LoVo (cell line): ENCODE measurements around the gene SEMA4A.
"Not testable (repeated sequence)": the region's sequence is repeated elsewhere in the genome, so short reads cannot be mapped to it uniquely, and the experiment has no call there.

Experiments
- DNase-seq: peaks from one replicate; pipeline ENCODE4 v3.0.0-alpha.2; 2016; ENCODE audit warnings: low spot score

Gene SEMA4A

DNA sequence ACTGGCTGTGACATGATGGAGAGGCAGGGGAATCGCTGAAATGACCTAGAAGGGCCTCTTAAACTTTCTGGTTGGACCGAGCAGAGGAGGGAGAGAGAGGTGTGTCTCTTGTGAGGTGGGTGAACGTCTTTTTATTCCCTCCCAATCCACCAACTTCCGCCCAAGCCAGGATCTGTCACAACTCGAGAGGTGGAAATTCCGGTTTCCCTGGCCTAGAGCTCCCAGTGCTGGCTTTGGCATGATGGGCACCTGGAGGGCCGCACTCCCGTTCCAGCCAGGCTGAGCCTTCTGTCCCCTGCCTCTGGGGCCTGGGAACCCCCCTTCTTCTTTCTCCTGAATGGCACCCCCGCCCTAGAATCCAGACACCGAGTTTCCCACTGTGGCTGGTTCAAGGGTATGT is at the start of gene SEMA4A:
Gene SEMA4A (plus strand): TSS at position 224 of the 400 bp plus-strand sequence. CDS start 994 bp downstream, outside the sequence.
- no peak for DNase-seq

DNA sequence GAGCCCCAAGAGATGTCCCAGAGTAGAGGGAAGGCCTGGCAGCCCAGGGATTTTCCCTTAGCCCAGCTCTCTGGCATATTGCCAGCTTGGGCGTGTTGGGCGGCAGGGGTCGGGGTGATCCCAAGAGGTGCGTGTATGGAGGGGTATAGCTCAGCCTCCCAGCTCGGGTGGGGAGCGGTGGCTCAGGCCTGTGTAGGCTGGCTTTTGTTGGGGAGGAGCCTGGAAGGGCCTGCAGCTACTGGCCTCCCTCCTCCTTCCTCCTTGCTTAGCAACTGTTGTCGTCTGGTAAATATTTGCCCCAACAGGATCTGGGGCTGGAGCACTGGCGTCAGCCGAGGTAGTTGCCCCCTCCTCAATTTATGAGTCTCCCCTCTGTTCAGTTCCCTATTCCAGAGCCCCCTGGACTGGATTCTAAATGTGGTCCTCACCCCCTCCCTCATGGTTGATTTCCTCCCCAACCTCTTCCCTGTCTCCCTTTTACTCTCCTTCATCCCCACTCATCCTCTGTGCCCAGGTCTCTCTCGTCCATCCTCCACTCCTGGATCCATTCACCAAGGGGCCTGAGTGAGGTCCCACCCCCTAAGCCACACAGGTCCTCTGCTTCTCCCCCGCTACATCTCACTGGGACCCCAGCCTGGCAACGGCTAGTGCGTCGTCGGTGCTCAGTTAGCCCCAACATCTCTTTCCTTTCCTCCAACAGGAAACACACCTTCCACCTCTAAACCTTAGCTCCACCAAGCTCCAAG is 49.1 kb upstream of the SEMA4A start:
- DNase-seq: peak; percentile 20

DNA sequence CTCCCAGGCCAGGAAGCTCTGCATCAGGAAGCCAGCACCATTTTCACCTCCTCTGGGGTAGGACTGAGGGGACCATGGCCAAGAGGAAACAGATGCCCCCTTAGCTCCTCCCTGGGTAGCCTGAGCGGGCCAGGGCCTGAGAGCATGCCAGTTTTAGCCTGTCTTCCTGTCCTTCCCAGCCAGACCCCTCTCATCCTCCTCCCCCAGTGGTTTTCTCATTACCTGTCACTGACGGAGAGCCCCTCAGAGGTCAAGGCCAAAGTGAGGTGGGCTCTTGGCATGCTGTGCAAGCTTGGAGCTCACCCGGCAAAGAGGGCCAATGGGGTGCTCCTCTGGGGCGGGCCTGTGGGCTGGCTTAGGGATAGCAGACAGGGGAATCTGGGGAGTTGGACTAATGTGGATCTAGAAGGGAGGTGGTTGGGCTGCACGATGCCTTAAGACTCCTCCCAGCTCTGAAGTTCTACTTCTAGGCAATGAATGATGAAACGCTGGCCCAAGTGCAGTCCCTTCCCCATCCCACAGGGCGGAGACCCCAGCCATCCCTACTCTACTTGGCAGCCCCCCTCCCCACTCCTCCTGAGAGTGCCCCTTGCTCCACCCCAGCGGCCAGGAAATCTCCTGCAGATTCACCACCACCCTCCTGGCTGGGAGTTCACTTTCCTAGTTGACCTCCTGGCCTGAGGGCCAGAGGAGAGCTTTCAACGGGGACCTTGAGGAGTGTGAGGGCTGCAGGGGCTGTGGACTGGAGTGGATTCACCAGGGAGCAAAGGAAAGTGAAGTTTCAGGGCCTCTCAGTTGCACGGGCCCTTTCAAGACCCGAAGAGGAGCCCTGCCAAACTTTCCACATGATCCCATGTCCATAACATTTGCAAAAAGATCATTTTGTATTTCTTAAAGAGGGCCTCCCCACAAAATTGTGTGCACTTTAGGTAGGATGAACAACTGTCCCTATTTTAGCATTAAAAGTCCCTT is 48.2 kb upstream of the SEMA4A start:
- DNase-seq: no peak

DNA sequence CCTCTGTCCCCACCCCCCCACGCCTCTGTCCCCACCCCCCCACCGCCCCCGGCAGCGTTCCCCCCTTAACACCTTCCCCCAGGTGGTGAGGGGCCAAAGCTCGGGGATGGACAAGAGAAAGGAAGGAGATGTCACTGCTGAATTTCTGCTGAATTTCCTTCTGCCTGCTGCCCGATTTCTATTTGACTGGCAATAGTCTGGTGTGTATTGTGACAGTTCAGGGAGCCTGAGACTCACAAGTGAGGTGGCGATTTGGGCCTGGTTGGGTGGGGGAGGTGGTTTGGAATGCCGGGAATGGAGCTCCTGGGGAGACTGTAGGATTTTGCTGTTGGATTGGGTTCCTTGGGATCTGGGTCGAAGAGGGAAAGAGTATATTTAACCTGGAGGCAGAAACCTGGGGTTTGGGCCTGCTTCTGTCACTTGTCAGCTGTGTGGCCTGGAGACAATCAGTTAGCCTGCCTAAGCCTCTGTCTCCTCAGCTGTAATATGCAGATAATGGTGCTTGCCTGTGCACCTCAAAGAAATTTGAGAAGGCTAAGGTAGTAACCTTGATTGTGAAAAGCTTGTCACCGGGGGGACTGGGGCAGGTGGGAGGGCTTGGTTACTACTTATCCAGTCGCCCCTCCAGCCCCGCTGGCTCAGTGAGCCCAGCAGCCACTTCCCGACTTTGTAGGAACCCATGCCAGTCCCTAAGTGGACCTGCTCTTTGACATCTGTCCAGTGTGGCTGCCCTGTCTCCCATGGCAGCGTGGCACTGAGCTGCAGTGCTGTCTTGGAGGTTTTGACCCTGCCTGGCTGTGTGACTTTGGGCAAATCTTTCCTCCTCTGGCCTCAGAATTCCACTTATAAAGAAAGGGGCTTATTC is 46.5 kb upstream of the SEMA4A start:
- DNase-seq: no peak

DNA sequence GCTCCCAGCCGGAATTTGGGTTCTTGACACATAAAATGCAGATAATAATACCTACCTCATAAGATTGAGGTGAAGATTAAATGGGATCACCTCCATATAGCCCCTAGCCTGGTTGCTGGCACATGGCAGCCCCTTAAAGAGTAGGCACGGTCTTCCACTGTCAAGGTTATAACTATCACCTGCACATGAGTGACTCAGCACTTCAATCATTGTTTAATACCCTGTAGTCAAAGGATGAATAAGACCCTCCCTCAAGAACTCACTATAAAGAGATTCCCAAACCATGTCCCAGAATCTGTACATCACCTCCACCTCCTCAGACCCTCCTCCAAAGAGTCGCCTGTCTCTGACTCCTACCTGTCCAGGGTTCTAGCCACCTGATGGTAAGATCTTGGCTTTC is 45.3 kb upstream of the SEMA4A start:
- DNase-seq: no peak

DNA sequence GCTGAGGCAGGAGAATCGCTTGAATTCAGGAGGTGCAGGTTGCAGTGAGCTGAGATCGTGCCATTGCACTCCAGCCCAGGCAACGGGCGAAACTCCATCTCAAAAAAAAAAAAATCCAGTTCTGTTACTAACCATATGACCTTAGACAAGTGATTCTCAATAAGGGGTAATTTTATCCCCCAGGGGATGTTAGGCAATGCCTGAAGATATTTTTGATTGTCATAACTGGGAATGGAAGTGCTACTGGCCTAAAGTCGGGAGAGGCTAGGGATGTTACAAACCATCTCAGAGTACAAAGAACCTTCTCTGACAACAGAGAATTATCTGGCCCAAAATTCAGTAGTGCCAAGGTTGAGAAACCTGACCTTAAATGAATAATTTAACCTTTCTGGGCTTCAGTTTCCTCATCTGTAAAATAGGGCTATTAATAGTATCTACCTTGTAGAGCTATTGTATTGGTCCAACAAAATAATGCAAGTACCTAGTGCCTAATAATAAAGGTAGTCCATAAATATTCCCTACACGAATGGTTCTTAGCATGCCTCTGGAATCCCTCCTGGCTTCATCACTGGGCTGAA is 44.6 kb upstream of the SEMA4A start:
- DNase-seq: no peak

DNA sequence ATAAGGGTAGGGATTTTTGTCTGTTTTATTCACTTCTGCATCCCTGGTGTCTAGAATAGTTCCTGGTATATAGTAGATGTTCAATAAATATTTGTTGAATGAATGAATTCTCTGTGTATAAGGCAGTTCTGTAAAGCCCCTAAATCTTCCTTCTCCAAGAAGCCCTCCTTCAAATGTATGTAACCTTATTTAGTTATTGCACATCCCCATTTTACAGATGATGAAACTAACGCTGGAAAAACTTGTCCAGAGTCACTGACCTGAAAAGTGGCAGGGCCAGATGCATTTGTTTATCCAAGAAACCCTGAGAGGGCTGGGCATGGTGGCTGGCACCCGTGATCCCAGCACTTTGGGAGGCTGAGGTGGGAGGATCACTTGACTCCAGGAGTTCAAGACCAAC is 43.1 kb upstream of the SEMA4A start:
- DNase-seq: no peak

DNA sequence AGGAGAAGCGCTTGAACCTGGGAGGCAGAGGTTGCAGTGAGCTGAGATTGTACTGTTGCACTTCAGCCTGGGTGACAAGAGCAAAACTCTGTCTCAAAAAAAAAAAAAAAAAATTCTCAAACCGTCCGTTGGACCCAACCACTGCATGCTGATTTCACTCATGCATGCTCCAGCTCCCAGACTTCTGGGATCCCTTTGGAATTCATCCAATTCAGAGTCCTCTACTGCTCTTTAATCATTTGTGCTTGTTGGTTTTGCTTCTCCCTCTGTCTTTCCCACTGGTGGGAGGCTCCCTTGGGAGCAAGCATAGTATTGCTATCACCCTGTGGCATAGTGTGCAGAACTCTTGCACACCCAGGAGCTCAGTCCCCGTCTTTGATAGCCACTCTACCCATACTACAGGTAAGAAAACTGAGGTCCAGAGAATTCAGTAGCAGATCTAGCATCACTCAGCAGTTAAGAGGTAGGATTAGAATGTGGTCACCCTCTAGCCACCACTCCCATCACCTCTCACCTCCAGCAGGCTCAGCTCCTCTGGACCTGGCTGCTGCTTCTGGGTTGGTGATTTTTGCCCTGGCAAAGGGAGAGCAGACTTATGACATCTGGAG is 41.9 kb upstream of the SEMA4A start:
- no peak for DNase-seq

DNA sequence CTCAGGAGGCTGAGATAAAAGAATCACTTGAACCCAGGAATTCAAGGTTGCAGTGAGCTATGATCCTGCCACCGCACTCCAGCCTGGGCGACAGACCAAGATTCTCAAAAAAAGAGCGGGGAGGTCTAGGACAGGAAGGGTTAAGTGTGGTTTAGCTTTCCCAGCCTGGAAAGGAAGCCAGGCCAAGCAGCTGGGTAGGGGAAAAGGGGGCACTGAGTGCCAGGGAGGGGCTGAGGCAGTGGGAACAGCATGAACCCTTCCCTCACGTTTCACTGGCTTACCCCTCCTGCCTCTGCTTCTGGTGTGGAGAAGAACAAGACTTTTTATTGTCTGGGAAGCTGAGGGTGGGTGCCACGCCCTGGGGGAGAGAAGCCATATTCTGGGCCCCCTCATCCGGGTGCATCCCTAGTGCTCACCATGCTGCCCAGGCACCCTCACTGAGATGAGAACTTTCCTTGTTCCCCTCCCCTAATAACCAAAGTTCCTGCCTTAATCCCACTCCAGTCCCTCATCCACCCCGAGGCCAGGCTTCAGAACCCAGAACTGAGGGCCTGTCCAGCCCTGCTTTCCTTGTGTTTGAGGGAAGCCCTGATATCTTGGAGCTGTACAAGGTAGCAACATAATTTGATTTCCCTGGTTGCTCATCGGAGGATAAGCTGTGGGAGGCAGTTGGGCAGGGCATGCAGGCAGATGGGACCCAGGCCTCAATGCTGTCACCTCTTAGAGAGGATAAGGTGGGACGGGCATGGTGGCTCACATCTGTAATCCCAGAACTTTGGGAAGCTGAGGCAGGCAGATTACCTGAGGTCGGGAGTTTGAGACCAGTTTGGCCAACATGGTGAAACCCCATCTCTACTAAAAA is 40.9 kb upstream of the SEMA4A start:
- DNase-seq: no peak

DNA sequence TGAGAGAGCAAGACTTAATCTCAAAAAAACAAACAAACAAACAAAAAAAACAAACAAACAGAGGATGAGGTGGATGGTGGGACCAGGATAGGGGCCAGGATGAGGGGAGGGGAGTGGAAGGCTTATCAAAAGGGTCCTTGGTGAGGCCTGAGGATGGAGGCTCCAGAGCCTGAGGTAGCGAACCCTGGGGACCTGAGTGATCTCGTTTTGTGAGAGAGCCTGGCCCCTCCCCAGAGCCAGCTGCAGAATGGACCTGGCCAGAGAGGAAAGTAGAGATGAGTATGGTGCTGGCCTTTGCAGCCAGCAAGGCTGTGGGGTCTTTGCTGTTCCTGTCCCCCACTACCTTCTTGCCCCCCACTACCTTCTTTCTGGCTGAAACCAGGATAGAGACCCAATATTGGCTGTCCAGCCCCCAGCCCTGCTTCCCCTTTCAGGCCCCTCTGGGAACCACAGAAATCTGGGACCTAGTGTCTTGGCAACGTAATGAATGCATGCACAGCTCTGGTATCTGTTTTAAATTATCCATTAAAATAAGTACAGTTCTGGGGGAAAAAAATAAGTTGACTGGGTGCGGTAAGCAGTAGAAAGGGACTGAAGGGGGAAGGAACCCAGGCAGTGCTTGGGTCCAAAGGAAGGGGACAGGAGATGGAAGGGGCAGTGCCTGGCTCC is 40.0 kb upstream of the SEMA4A start:
- DNase-seq: no peak

DNA sequence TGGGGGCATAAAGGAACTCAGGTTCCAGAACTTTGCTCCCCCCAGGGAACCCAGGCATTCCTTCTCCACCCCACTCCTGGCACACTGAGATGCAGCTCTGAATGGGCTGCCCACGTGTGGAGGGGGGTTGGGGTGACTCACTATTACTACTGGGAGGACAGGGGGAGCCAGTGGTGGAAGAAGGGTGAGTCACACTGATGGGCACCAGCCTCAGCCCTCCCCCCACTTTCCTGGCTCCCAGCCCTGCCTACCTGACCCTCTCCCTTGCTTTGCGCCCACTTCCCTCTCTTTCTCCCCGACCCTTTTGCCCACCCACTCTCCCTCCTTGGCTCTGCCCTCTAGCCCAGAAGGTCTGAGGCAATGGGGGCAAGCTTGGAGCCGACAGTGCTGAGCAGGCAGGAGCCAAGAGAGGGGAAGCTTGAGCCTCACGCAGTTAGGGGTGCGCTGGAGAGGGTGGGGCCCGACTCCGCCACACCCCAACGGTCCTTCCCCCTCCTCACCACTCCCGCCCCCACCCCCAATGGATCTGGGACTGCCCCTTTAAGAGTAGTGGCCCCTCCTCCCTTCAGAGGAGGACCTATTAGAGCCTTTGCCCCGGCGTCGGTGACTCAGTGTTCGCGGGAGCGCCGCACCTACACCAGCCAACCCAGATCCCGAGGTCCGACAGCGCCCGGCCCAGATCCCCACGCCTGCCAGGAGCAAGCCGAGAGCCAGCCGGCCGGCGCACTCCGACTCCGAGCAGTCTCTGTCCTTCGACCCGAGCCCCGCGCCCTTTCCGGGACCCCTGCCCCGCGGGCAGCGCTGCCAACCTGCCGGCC is 39.1 kb upstream of the SEMA4A start, which contains the start of gene LMNA:
Gene LMNA (plus strand): TSS at position 611 of the 818 bp plus-strand sequence. CDS start 208 bp downstream, outside the sequence.
- peak; percentile 93 for DNase-seq

DNA sequence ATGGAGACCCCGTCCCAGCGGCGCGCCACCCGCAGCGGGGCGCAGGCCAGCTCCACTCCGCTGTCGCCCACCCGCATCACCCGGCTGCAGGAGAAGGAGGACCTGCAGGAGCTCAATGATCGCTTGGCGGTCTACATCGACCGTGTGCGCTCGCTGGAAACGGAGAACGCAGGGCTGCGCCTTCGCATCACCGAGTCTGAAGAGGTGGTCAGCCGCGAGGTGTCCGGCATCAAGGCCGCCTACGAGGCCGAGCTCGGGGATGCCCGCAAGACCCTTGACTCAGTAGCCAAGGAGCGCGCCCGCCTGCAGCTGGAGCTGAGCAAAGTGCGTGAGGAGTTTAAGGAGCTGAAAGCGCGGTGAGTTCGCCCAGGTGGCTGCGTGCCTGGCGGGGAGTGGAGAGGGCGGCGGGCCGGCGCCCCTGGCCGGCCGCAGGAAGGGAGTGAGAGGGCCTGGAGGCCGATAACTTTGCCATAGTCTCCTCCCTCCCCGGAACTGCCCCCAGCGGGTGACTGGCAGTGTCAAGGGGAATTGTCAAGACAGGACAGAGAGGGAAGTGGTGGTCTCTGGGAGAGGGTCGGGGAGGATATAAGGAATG is 38.4 kb upstream of the SEMA4A start:
- no peak for DNase-seq

DNA sequence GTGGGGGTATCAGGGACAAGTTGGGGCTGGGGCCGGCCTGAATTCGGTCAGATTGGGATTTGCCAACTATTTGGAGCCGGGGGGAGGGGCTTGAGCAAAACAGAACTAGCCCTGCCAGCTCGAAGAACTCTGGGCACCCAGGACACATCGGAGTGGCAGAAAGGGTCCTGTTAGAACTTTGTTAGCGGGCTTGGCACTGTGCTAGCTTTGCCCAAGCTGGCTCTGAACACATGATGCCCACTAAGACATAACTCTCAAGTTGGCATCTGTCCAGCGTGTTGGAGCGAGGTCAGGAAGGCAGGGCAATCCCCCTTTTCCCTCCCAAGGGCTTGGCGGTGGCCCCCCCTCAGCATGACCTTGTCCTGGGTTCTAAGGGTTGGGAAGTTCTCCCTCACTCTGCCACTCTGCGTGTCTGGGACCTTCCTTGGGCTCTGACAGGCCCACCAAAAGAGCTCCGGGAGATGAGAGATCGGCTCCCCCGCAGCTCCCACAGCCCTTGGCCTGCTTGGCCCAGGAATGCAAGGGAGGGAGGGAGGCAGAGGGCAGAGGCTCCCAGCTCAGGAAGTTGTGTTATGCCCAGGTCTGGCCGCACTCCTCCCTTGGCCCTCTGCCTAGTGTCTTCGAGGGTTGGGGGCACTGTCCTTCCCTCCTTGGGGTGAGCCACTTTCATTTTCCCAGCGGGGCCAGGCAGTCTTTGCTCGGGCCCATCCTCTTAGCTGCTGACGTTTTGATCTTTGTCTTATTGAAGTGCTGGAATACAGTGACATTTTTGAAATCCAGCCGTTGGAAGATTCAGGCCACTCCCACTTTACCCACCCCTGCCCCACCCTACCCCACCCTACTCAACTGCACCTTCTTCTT is 37.6 kb upstream of the SEMA4A start:
- DNase-seq: peak; percentile 69

DNA sequence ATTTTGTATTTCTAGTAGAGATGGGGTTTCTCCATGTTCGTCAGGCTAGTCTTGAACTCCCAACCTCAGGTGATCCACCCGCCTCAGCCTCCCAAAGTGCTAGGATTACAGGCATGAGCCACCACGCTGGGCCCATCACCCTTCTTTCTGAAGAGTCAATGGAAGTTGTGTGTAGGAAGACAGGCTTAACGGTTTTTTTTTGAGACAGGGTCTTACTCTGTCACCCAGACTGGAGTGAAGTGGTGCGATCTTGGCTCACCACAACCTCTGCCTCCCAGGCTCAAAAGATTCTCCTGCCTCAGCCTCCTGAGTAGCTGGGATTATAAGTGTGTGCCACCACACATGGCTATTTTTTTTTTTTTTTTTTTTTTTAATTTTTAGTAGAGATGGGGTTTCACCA is 36.7 kb upstream of the SEMA4A start:
- not testable (repeated sequence) for DNase-seq

DNA sequence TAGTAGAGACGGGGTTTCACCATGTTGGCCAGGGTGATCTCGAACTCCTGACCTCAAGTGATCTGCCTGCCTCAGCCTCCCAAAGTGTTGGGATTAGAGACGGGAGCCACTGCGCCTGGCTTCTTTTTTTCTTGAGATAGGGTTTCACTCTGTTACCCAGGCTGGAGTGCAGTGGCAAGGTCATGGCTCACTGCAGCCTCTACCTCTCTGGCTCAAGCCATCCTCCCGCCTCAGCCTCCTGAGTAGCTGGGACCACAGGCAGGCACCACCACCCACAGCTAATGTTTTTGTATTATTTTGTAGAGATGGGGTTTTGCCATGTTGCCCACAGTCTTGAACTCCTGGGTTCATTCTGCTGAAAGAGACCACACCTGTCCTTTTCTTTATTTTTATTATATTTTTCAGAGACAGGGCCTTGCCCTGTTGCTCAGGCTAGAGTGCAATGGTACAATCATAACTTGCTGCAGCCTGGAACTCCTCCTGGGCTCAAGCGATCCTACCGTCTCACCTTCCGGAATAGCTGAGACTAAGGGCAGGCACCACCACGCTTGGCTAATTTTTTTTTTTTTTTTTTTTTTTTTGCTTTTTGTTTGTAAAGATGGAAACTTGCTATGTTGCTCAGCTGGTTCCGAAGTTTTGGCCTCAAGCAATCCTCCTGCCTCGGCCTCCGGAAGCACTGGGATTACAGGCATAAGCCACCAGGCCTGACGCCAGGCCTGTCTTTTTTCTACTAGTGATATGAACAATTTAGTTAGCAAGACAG is 35.8 kb upstream of the SEMA4A start:
- no peak for DNase-seq

DNA sequence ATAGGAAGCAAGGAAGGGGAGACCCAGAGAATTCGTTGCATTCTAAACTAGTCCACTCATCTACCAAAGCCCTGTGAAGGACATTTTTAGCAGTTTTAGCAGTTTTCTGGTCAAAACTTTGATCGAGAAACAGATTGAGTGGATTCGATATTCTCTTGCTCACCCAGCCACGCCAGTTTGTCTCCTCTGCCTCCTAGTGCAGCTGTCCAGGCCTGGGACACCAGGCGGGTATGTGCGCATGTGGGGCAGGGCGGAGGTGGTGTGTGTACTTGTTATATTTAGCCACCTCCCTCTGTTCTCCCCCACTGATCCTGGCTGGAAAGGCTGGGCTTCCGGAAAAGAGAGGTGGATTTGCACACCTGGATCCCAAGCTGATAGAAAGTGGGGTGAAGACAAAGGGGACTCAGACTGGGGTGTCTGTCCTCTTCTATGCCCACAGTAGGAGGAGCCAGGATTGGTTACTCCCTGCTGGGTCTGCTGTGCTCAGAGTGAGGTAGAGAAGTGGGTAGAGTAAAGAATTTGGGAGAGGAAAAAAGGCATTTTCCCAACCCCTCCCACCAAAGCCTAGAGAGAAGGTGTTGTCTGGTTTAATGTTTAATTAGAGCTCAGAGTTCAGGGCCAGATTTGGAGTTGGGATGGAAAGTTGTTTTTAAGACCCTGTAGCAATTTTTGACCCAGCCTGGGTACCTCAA is 35.1 kb upstream of the SEMA4A start:
- peak; percentile 59 for DNase-seq
